ENCODE data around the gene POLR2M.

GRCh38 chr15:57694279-57694678 lies 12.2 kb upstream of the POLR2M start:
- no peak for TF ChIP-seq CTCF (IDR thresholded peaks at IDR 0.05)
- no peak for TF ChIP-seq EZH2 (IDR thresholded peaks at IDR 0.05)
